HEK293T (cell line): ENCODE data around the gene TGFBI.

Experiments used
- CTCF ChIA-PET: fragments of 350-600 bp; formaldehyde crosslinking; extraction: SDS; loops from one replicate; lab custom pipeline; 2021; ENCODE audit warnings: antibody characterized with exemption, inconsistent platforms; lab: Yijun Ruan, JAX
- POLR2A ChIA-PET: fragments of 350-600 bp; formaldehyde crosslinking; extraction: SDS; loops from one replicate; lab custom pipeline; 2020; ENCODE audit warnings: antibody characterized with exemption, inconsistent platforms; lab: Yijun Ruan, JAX
- DNase-seq: peaks from one replicate; pipeline ENCODE4 v3.0.0; 2012; ENCODE audit warnings: mixed read lengths; ENCODE audit errors: extremely low spot score
- ARNT ChIP-seq: fragments of 450-650 bp; IDR thresholded peaks from 2 replicates; pipeline ENCODE4 v1.6.1; 2017; ENCODE audit warnings: mild to moderate bottlenecking
- BHLHE40 ChIP-seq: fragments of 450-650 bp; IDR thresholded peaks from 2 replicates; pipeline ENCODE4 v1.6.1; 2016; ENCODE audit warnings: mild to moderate bottlenecking, moderate library complexity, borderline replicate concordance
- CTBP1 ChIP-seq: fragments of 450-650 bp; IDR thresholded peaks from 2 replicates; pipeline ENCODE4 v1.6.1; 2016; ENCODE audit warnings: borderline replicate concordance
- ELF4 ChIP-seq: fragments of 450-650 bp; IDR thresholded peaks from 2 replicates; pipeline ENCODE4 v1.6.1; 2017; ENCODE audit warnings: antibody characterized with exemption
- FOXA1 ChIP-seq: fragments of 450-650 bp; IDR thresholded peaks from 2 replicates; pipeline ENCODE4 v1.6.1; 2016; ENCODE audit warnings: mild to moderate bottlenecking
- FOXK2 ChIP-seq: fragments of 450-650 bp; IDR thresholded peaks from 2 replicates; pipeline ENCODE4 v1.6.1; 2016; ENCODE audit warnings: mild to moderate bottlenecking
- FOXM1 ChIP-seq: fragments of 450-650 bp; IDR thresholded peaks from 2 replicates; pipeline ENCODE4 v1.6.1; 2017; ENCODE audit warnings: mild to moderate bottlenecking, borderline replicate concordance
- HDGF ChIP-seq: fragments of 450-650 bp; IDR thresholded peaks from 2 replicates; pipeline ENCODE4 v1.6.1; 2017; ENCODE audit warnings: antibody characterized with exemption, borderline replicate concordance
- L3MBTL2 ChIP-seq: fragments of 450-650 bp; conservative IDR thresholded peaks from 2 replicates; pipeline ENCODE4 v1.6.1; 2016; ENCODE audit warnings: mild to moderate bottlenecking
- LEF1 ChIP-seq: fragments of 450-650 bp; IDR thresholded peaks from 2 replicates; pipeline ENCODE4 v1.6.1; 2017; ENCODE audit warnings: mild to moderate bottlenecking, borderline replicate concordance
- NFRKB ChIP-seq: fragments of 450-650 bp; IDR thresholded peaks from 2 replicates; pipeline ENCODE4 v1.6.1; 2016; ENCODE audit warnings: mild to moderate bottlenecking, moderate library complexity
- SP1 ChIP-seq: fragments of 450-650 bp; IDR thresholded peaks from 2 replicates; pipeline ENCODE4 v1.6.1; 2017
- SUZ12 ChIP-seq: fragments of 450-650 bp; IDR thresholded peaks from 2 replicates; pipeline ENCODE4 v1.6.1; 2016; ENCODE audit warnings: mild to moderate bottlenecking
- TARDBP ChIP-seq: fragments of 450-650 bp; IDR thresholded peaks from 2 replicates; pipeline ENCODE4 v1.6.1; 2016
- ZNF384 ChIP-seq: fragments of 450-650 bp; IDR thresholded peaks from 2 replicates; pipeline ENCODE4 v1.6.1; 2016
- TF ChIP-seq, protein P1 (sequence below): fragments of 450-650 bp; IDR thresholded peaks from 2 replicates; pipeline ENCODE4 v1.6.1; 2016

TGFBI gene

DNA sequence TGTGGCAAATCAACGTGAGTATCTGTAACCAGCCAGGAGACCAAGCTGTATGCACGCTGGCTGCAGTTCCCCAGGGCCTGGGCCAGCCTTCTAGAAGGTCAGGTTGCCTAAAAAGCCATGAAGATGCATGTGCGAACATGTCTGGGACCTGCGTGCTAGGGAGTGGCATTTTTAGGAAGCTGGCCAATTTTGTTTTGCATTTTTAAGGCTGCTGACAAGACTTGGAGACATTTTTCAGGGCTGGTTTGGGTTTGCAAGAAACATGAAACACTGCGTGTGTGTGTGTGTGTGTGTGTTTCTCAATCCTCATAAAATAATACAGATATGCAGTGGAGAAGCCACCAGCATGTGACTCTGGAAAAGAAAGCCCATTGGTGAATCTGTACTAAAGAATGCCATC, 5.1 kb downstream of the TGFBI start:
- no peak for DNase-seq
- TF ChIP-seq BHLHE40 (no peak), HDGF (no peak), FOXA1 (no peak), SUZ12 (no peak), ZNF384 (no peak), LEF1 (no peak), CTBP1 (no peak), ARNT (no peak), L3MBTL2 (no peak), SP1 (no peak), TARDBP (no peak), FOXM1 (no peak)
- TF ChIP-seq, protein P1, sequence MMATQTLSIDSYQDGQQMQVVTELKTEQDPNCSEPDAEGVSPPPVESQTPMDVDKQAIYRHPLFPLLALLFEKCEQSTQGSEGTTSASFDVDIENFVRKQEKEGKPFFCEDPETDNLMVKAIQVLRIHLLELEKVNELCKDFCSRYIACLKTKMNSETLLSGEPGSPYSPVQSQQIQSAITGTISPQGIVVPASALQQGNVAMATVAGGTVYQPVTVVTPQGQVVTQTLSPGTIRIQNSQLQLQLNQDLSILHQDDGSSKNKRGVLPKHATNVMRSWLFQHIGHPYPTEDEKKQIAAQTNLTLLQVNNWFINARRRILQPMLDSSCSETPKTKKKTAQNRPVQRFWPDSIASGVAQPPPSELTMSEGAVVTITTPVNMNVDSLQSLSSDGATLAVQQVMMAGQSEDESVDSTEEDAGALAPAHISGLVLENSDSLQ: no peak
- POLR2A ChIA-PET: no interaction called here
- CTCF ChIA-PET: no interaction called here

DNA sequence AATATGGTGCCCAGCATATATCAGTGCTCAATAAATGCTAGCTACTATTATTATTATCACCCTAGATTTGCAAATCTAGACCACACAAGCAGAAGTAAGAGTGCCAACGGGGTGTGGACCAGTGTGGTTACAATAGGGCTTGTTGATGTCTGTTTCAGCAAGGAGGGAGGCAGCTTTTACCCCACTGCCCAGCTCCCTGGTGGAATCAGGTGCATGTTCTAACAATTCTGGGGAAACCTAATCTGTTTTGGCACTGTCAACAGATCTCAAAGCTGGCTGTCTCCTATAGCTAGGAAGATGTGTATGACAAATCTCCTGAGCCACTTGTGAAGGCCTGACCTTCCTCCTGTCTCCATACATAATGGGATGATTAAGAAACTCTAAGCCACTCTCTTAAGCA, 5.7 kb downstream of the TGFBI start:
- ChIA-PET POLR2A (no interaction called here), CTCF (no interaction called here)
- TF ChIP-seq LEF1 (no peak), TARDBP (no peak), L3MBTL2 (no peak)
- TF ChIP-seq, protein P1: no peak
- DNase-seq: no peak

DNA sequence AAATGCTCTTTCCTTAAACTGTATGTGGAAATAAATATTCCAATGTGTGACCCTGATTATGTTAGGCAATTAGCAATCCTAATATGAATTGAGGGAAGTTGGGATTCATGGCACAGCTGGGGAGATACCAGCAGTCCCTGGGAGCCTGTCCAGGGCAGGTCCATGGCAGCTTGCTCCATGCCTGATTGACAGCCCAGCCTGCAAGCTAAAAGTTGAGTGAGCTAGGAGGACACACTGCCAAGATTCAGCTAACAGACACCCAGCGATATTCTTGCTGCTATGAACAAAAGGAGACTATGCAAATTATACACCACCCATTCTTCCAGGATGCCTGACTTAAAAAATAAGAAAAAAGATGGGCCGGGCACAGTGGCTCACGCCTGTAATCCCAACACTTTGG, 6.2 kb downstream of the TGFBI start:
- no peak for TF ChIP-seq HDGF
- TF ChIP-seq FOXA1: no peak
- TF ChIP-seq LEF1: no peak
- no peak for TF ChIP-seq L3MBTL2
- no peak for TF ChIP-seq SP1
- TF ChIP-seq CTBP1: no peak
- TF ChIP-seq ZNF384: no peak
- no peak for TF ChIP-seq FOXK2
- no peak for TF ChIP-seq SUZ12
- TF ChIP-seq, protein P1: no peak
- no peak for TF ChIP-seq FOXM1
- TF ChIP-seq NFRKB: no peak
- no peak for TF ChIP-seq ELF4
- TF ChIP-seq ARNT: no peak
- no peak for TF ChIP-seq TARDBP
- no peak for TF ChIP-seq BHLHE40
- CTCF ChIA-PET: interaction anchor here (0.7 kb wide), 1 partner anchor 302 kb away, joined by 4 read pairs; no protein-coding TSS in a partner anchor
- DNase-seq: no peak
- POLR2A ChIA-PET: no interaction called here

DNA sequence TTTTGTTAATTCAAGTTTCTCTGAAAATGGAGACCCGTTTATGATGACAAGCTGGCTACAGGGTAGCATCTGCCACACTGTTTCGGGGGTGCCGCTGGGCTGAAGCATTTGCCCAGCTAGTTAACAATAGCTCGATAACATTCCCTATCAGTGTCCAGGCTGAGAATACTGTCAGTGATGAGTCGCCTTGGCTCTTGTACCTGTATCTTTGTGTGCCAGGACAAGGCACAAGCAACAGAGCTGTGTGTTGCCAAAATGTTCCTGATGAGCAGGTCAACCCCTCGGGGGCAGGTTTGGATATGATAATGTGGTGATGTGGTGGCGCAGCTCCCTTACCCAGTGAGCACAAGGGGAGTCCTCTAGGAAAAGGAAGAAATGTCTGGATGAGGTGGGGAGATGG, 7.0 kb downstream of the TGFBI start:
- POLR2A ChIA-PET: interaction anchor here (0.9 kb wide), 1 partner anchor 16 kb away, joined by 3 read pairs; no protein-coding TSS in a partner anchor
- DNase-seq: no peak
- CTCF ChIA-PET: interaction anchor here (1.4 kb wide), 1 partner anchor 9 kb away, joined by 3 read pairs; no protein-coding TSS in a partner anchor
- no peak for TF ChIP-seq FOXK2
- no peak for TF ChIP-seq FOXA1
- TF ChIP-seq ARNT: no peak
- TF ChIP-seq TARDBP: no peak
- TF ChIP-seq SP1: no peak
- TF ChIP-seq NFRKB: no peak
- no peak for TF ChIP-seq ZNF384
- no peak for TF ChIP-seq SUZ12
- no peak for TF ChIP-seq FOXM1
- TF ChIP-seq, protein P1: no peak
- TF ChIP-seq CTBP1: no peak
- TF ChIP-seq ELF4: no peak
- TF ChIP-seq BHLHE40: no peak
- TF ChIP-seq L3MBTL2: no peak
- no peak for TF ChIP-seq LEF1

DNA sequence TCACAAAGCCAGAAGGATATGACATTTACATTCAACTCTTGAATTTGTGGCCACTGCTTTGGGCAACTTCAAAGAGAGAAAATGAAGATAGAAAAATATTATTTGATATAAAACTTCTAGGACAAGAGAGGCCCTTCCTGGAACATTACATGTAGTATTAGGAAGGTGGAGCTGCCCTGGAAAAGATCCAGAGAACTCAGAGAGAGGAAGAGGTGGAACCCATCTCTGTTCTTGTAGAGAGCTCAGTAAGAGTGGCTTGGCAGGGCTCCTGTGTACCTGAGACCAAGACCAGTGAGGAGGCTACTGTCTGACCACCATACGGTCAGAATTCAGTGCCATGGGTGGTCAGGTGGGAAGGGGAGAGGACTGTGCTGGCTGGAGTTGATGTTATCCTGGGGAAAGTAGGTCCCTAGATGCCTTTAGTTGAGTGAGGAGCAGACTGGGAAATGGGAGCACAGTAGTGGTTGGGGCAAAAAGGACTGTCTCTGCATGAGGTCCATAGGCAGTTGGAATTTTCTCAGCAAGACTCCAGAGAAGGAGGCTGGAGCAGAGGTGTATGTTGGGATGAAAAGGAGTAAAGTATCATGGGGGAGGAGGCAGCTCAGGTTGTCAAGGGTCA, 7.6 kb downstream of the TGFBI start:
- no peak for DNase-seq
- POLR2A ChIA-PET: interaction anchor here (0.9 kb wide), 1 partner anchor 17 kb away, joined by 3 read pairs; no protein-coding TSS in a partner anchor
- CTCF ChIA-PET: interaction anchor here (1.4 kb wide), 1 partner anchor 9 kb away, joined by 3 read pairs; no protein-coding TSS in a partner anchor
- TF ChIP-seq NFRKB: no peak
- no peak for TF ChIP-seq LEF1
- no peak for TF ChIP-seq BHLHE40
- TF ChIP-seq FOXA1: no peak
- TF ChIP-seq SP1: no peak
- no peak for TF ChIP-seq ARNT
- TF ChIP-seq CTBP1: no peak
- no peak for TF ChIP-seq FOXM1
- TF ChIP-seq TARDBP: no peak
- no peak for TF ChIP-seq FOXK2
- TF ChIP-seq ZNF384: no peak
- TF ChIP-seq HDGF: no peak
- no peak for TF ChIP-seq ELF4
- TF ChIP-seq SUZ12: no peak
- TF ChIP-seq, protein P1: no peak
- TF ChIP-seq L3MBTL2: no peak
